CD4-positive, alpha-beta T cell treated with Interleukin-6 at 100 ng/mL for 8 hours (primary cell): Measurements from ENCODE around the gene KDM4D.
"Not testable (repeated sequence)": the region's sequence is repeated elsewhere in the genome, so short reads cannot be mapped to it uniquely, and the experiment has no call there.

ENCODE experiments used
- DNase-seq: peaks from one replicate; pipeline ENCODE4 v3.0.0-alpha.2; 2020; ENCODE audit warnings: mixed read lengths, low spot score

The KDM4D gene

GRCh38 chr11:94958121-94958696 is 15.3 kb upstream of the KDM4D start:
- no peak for DNase-seq

- no peak for DNase-seq
Measured at GRCh38 chr11:94959179-94959578, 14.3 kb upstream of the KDM4D start.

GRCh38 chr11:94960488-94960887 is 13.0 kb upstream of the KDM4D start:
- DNase-seq: no peak

GRCh38 chr11:94961255-94961654 is 12.3 kb upstream of the KDM4D start:
- no peak for DNase-seq

- no peak for DNase-seq
Measured at GRCh38 chr11:94964934-94965333, 8.6 kb upstream of the KDM4D start.

- DNase-seq: no peak
Measured at GRCh38 chr11:94968334-94968958, 5.1 kb upstream of the KDM4D start.

GRCh38 chr11:94972700-94973098 is 810 bp upstream of the KDM4D start:
- no peak for DNase-seq

GRCh38 chr11:94974178-94974577 is 669 bp downstream of the KDM4D start:
- DNase-seq: no peak

- DNase-seq: no peak
Measured at GRCh38 chr11:94975599-94975998, 2.1 kb downstream of the KDM4D start.

- DNase-seq: no peak
Measured at GRCh38 chr11:94987378-94987777, 13.9 kb downstream of the KDM4D start.

GRCh38 chr11:94988748-94989147 is 15.2 kb downstream of the KDM4D start:
- no peak for DNase-seq

- DNase-seq: no peak
Measured at GRCh38 chr11:94993400-94993943, 20.0 kb downstream of the KDM4D start.

- no peak for DNase-seq
Measured at GRCh38 chr11:94997437-94997836, 23.9 kb downstream of the KDM4D start.

- DNase-seq: no peak
Measured at GRCh38 chr11:94998285-94998684, 24.8 kb downstream of the KDM4D start.

GRCh38 chr11:95003716-95004115 is 30.2 kb downstream of the KDM4D start:
- no peak for DNase-seq

GRCh38 chr11:95005642-95006041 is 32.1 kb downstream of the KDM4D start:
- no peak for DNase-seq

- DNase-seq: no peak
Measured at GRCh38 chr11:95011376-95011775, 37.9 kb downstream of the KDM4D start.

GRCh38 chr11:95014184-95014821 is 40.8 kb downstream of the KDM4D start:
- no peak for DNase-seq

- no peak for DNase-seq
Measured at GRCh38 chr11:95016139-95016538, 42.6 kb downstream of the KDM4D start.

GRCh38 chr11:95021468-95021867 is 48.0 kb downstream of the KDM4D start:
- DNase-seq: not testable (repeated sequence)

GRCh38 chr11:95024958-95025357 is 51.4 kb downstream of the KDM4D start, which contains the start of gene KDM4E:
KDM4E (plus strand) TSS chr11:95025258; CDS start chr11:95025558, 300 bp downstream.
- no peak for DNase-seq

- not testable (repeated sequence) for DNase-seq
Measured at GRCh38 chr11:95025594-95025993, 52.1 kb downstream of the KDM4D start.

GRCh38 chr11:95028357-95028756 is 54.8 kb downstream of the KDM4D start:
- no peak for DNase-seq
